ENCODE measurements around the gene ARID1B.

- TF ChIP-seq REST (IDR thresholded peaks at IDR 0.05; ENCODE audit: insufficient read depth in 1 of 2, low read depth in 2 of 2, low read length in 1 of 2) (no peak), CTCF (IDR thresholded peaks at IDR 0.05) (no peak)
These were observed 73.2 kb downstream of the ARID1B start for GRCh38 chr6:156850353-156850752.
